HG02885 (cell line): ENCODE results near the gene FAM53B.
A peak's percentile ranks its signal among the peaks of the same experiment; 100 is the strongest.

ENCODE experiments used
- ATAC-seq: cut with Tn5 transposase; IDR thresholded peaks from one replicate; pipeline ENCODE4 v1.9.1; 2021; ENCODE audit warnings: mild to moderate bottlenecking; ENCODE audit not compliant: unreplicated experiment, poor library complexity

The FAM53B gene

GRCh38 chr10:124728830-124729661 lies 15.1 kb downstream of the FAM53B start:
- ATAC-seq = no peak

- peak; percentile 32 for ATAC-seq
Observed at GRCh38 chr10:124728071-124728829, 15.9 kb downstream of the FAM53B start.

- ATAC-seq = no peak
Observed at GRCh38 chr10:124727361-124727960, 16.7 kb downstream of the FAM53B start.

DNA sequence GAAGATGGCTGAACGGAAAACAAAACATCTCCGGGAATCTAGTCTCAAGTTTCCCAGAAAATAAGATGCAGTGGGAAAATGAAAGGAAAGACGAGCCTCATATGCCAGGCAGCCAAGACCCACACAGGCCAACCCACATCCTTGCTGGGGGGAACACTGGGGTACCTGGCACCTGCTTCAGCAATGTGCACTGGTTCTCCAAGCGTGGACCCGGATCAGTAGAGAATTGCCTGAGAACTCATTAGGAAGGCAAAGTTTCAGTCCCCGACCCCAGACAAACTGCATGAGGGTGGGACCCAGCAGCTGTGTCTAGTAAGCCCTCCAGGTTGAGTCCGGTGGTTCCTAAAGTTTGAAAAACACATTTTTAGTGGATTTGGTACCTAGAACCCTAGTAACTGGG lies 18.4 kb downstream of the FAM53B start:
- ATAC-seq = no peak

GRCh38 chr10:124725171-124725631 lies 19.0 kb downstream of the FAM53B start:
- no peak for ATAC-seq

DNA sequence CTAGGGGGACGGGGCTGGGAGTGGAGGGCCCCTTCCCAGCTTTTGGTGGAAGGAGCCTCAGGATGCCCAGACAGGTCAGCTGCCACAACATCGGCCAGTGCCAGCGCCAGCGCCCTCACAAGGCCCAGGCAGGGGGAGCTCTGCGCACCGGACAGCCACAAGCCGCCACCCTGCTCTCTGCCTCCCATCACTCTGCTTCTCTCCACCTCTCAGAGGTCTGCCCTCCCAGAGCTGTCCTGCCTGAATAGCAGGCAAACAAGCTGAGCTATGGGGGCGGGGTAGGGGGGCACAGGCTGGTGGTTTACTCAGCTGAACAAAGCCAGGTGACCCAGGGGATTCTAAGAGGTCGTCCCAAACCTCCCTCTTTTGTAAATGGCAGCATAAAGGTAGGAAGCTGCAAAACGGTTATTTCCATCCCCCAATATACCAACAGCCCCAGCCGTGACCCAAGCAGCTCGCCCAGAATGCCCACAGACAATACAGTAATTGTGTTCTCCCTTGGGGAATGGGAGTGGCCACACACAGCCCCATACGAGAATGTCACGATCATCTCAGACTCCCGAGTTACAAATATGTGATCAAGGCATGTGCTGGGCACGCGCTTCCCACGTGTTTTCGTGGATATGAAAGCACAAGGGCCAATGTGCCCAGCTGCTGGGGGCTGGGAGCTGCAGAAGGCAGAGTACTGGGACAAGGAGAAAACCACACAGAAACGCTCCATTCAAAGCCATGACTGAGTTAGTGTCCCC lies 19.7 kb downstream of the FAM53B start:
- no peak for ATAC-seq

GRCh38 chr10:124723826-124724225 lies 20.4 kb downstream of the FAM53B start:
- no peak for ATAC-seq

DNA sequence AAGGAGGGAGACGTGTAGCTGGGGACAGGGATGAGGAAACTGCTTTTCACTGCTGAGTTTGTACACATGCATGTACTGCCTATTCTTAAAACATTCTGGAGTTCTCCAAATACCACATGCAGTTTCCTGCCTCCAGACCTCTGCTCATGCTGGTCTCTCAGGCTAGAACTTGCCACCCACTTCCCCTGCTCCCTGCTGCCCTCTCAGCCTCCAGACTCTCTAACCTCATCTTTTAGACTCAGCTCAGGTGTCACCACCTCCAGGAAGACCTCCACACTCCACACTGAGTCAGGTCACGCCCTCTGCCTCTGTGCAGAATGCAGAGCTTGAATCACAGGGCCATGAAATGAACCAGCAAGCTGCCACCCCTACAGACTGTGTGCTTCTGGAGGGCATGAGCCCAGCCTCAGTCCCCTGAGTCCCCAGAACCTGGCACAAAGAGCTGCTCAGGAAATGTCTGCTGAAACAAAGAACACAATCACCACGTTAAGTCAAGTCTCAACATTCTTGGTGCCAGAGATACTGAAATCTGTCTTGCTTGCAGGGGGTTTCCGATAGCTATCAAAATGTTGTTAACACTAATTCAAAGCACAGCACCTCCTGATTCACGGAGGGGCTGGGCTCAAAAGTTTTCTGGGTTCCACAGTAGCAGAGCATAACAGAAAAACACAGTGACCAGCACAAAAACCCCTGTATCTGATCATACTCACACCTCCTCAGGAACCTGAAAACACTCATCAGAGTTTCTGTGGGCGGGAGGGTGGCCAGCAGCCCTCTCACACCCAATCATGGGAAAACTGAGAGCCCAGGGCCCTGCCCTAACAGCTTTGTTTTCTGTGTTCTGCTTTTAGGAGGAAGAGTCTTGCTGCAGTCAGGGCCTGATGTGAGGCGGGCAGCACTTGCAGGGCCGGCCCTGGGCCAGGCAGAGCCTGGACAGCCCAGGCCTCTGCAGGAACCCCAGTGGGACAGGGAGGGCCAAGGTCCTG lies 21.1 kb downstream of the FAM53B start:
- ATAC-seq = peak; percentile 77

DNA sequence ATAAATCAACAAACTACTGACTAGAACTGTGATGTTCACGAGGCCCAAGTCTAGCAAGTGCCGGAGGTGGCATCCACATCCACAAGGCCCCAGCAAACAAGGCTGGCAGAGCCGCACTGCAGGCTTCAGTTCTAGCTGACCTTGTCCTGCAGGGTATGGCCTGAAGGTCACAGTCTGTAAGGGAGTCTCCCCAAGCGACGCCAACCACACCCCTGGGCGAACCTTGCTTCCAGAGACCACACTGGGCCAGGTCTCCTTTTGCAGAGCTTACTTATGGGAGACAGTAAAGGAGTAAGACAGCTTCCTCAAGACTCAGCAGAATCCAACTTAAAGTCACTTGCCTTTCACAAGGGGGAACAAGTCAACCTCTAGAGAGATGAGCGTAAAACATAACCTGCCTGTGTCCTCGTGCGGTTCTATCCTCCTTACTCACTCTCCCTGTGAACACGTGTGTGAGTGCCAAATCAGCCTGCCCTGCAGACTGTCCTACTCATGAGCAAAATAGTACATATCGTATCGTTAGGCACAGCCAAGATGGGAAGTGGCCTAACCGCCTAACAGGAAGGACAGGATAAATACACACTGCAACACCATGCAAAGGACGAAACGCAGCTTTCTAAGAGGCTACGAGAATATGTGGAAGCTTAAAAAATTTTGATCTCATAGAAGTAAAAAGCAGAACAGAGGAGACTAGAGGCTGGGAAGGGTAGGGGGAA lies 22.7 kb downstream of the FAM53B start:
- no peak for ATAC-seq

- peak; percentile 41 for ATAC-seq
Observed at GRCh38 chr10:124719213-124719851, 24.8 kb downstream of the FAM53B start.

DNA sequence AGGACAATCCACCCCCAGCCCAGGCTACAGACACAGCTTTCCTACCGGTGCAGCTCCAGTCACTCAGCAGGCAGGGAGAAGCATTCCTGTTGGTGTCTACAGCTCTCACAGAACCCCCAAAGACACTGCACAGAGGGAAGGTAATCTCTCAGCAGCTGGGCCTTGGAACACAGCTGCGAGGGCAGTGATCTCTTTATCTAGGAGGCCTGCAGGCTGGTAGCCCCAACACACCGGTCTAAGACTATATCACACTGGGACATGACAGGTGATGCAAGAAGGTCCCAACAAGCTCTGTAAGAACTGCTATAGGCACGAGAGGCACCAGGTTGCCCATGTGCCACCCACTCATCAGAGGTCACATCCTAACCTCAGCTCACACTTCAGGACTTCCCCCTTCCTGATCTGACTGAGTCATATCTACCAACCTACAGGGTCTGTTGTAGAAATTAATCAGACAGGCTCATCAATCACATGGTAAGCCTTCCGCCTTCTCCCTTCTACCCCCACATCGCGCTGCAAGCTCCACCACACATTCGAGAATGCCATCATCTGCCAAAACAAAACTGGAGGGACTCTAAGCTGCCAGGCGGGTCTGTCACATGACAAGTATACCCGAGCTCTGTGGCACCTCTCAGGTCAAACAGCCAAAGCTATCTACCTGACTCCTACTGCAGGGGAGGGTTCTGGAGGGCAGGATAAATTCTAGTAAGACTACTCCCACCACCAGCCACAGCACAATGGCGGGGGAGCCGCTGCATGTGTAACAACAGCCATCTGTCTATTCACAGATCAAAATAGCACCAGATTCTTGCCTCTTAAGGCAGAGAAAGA lies 26.1 kb downstream of the FAM53B start:
- peak; percentile 41 for ATAC-seq

GRCh38 chr10:124717041-124717757 lies 27.0 kb downstream of the FAM53B start:
- no peak for ATAC-seq

- no peak for ATAC-seq
Observed at GRCh38 chr10:124716369-124716768, 27.8 kb downstream of the FAM53B start.

DNA sequence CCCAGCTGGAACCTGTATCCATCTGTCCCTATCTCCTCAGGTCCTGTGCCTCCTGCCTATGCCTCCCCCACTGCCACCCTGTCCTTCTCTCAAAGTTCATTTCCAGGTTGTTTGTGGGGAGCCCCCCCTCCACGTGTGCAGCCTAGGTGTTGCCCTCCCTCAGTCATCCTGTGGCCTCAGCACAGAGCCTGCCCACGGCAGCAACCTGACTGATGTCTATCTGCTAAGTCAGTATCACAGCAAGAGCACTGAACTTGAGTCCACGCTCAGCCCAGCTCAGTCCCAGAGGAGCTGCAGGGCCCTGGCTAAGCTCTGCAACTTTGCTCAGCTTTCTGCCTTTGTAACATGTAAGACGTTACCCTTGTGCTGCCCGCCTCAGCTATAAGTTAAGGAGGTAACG lies 28.7 kb downstream of the FAM53B start:
- ATAC-seq = no peak

DNA sequence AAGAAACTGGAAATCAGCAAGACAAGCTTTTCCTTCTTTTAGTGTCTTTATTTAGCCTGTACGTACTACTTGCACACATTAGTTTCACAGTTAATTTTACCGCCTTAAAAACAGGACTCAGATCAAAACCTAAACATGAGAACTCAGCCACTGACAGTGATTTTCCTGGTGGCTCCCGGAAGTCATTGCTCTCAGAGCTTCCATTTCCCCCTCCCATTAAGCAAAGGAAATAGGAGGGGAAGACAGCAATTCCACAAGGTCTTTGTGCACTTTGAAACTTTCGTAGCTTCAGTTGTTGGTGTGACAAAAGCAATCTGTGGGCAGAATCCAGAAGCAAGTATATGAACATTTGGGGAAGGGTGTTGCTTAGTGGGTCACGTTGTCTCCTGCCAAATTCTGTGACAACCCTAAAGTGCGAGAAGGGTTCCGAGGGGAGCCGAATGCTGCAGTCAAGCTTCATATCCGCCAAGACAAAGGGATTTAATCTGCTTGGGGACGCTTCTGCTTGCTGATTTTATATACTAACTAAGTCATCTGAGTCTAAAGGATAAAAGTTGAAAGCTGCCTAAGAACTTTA lies 30.4 kb downstream of the FAM53B start:
- no peak for ATAC-seq

DNA sequence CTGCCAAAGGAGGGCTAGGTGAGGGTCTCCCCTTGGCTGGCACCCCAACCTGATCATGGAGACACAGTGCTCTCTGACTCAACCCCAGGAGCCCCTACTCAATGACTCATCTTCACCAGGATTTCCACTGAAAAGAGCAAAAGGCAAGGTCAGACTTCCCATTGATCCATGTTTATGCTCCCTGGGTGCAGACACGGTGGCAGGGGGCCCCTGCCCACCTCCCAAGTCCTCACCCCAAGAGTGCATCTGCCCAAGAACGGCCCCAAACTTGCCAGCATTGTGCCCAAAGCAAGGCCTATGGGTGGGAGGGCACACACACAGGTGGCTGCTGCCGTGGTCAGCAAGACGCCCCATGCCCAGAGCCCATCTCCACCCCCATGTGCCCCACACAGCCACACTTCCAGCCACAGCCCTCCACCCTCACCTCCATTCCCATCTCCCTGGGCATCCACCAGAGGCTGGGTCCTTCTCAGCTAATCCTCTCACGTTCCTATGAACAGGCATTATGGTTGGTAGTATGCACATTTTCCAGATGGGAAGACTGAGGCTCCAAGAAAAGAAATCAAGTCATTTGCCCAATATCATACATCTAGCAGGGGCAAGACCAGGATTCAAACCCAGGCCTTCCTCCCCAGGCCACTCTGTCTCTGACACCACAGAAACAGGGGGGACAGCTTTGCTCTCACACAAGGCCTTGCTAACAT lies 31.3 kb downstream of the FAM53B start:
- ATAC-seq = no peak
